A673 (cell line): ENCODE measurements around the gene LRIG3.

Source experiments
- CTCF ChIP-seq: fragments of 300-800, 200-600 bp; sonication (generic); conservative IDR thresholded peaks from 2 replicates; pipeline ENCODE4 v1.5.1; 2017; ENCODE audit warnings: low read depth, mild to moderate bottlenecking, antibody characterized with exemption, low read length, moderate library complexity, mixed read lengths
- EZH2 ChIP-seq: fragments of 200-600 bp; sonication (generic); IDR thresholded peaks from 2 replicates; pipeline ENCODE4 v1.6.1; 2017; ENCODE audit warnings: borderline replicate concordance, low read depth, mild to moderate bottlenecking, mixed read lengths, antibody characterized with exemption, low read length; ENCODE audit not compliant: poor library complexity, severe bottlenecking

- TF ChIP-seq CTCF = no peak
- TF ChIP-seq EZH2 = no peak
These were observed 43.0 kb downstream of the LRIG3 start for GRCh38 chr12:58877243-58877743.
